GM18526 (cell line): ENCODE results near the gene CNTNAP2.

ENCODE experiments used
- POLR2A ChIP-seq: IDR thresholded peaks from 3 replicates; pipeline ENCODE4 v1.6.1; 2011; ENCODE audit not compliant: insufficient read length; ENCODE audit errors: extremely low read depth

Gene CNTNAP2

GRCh38 chr7:146424084-146424483 is 307.5 kb downstream of the CNTNAP2 start:
- no peak for TF ChIP-seq POLR2A

- TF ChIP-seq POLR2A: no peak
Measured at GRCh38 chr7:146433501-146433900, 316.9 kb downstream of the CNTNAP2 start.

- TF ChIP-seq POLR2A: no peak
Measured at GRCh38 chr7:146443102-146443501, 326.5 kb downstream of the CNTNAP2 start.

GRCh38 chr7:146449625-146450024 is 333.0 kb downstream of the CNTNAP2 start:
- no peak for TF ChIP-seq POLR2A

GRCh38 chr7:146455091-146455655 is 338.6 kb downstream of the CNTNAP2 start:
- no peak for TF ChIP-seq POLR2A

GRCh38 chr7:146479040-146479439 is 362.4 kb downstream of the CNTNAP2 start:
- TF ChIP-seq POLR2A: no peak

- no peak for TF ChIP-seq POLR2A
Measured at GRCh38 chr7:146486519-146486918, 369.9 kb downstream of the CNTNAP2 start.

- TF ChIP-seq POLR2A: no peak
Measured at GRCh38 chr7:146492017-146492416, 375.4 kb downstream of the CNTNAP2 start.

GRCh38 chr7:146494952-146495596 is 378.5 kb downstream of the CNTNAP2 start:
- TF ChIP-seq POLR2A: no peak

GRCh38 chr7:146496657-146497056 is 380.1 kb downstream of the CNTNAP2 start:
- no peak for TF ChIP-seq POLR2A

GRCh38 chr7:146499970-146500369 is 383.4 kb downstream of the CNTNAP2 start:
- TF ChIP-seq POLR2A: no peak

- no peak for TF ChIP-seq POLR2A
Measured at GRCh38 chr7:146503844-146504243, 387.2 kb downstream of the CNTNAP2 start.

GRCh38 chr7:146510088-146510680 is 393.6 kb downstream of the CNTNAP2 start:
- TF ChIP-seq POLR2A: no peak

GRCh38 chr7:146514304-146514703 is 397.7 kb downstream of the CNTNAP2 start:
- no peak for TF ChIP-seq POLR2A

- no peak for TF ChIP-seq POLR2A
Measured at GRCh38 chr7:146528581-146528980, 412.0 kb downstream of the CNTNAP2 start.

- no peak for TF ChIP-seq POLR2A
Measured at GRCh38 chr7:146539836-146540235, 423.2 kb downstream of the CNTNAP2 start.

- no peak for TF ChIP-seq POLR2A
Measured at GRCh38 chr7:146542101-146542500, 425.5 kb downstream of the CNTNAP2 start.

GRCh38 chr7:146544748-146545147 is 428.1 kb downstream of the CNTNAP2 start:
- no peak for TF ChIP-seq POLR2A
